Chondrocyte (in vitro differentiated cells): ENCODE data around the gene PCSK7. TPM values are rescaled to one million over a fixed set of nuclear protein-coding genes. Genes with fewer than 3 reads are reported as not detected.

Experiments used
- DNase-seq: peaks from one replicate; pipeline ENCODE4 v3.0.0; 2021; ENCODE audit warnings: mixed read lengths, low spot score
- H3K27ac Mint-ChIP-seq: one replicate; pipeline ENCODE4 v1.8.0; 2021; ENCODE audit warnings: mild to moderate bottlenecking, moderate library complexity, mixed read lengths; ENCODE audit not compliant: unreplicated experiment
- H3K27me3 Mint-ChIP-seq: 2 replicates; pipeline ENCODE4 v1.8.0; 2021; ENCODE audit warnings: low read depth, mixed read lengths
- H3K36me3 Mint-ChIP-seq: 2 replicates; pipeline ENCODE4 v1.8.0; 2021; ENCODE audit warnings: low read depth, mixed read lengths
- H3K4me1 Mint-ChIP-seq: 2 replicates; pipeline ENCODE4 v1.8.0; 2021; ENCODE audit warnings: low read depth, mild to moderate bottlenecking, mixed read lengths
- H3K4me3 Mint-ChIP-seq: one replicate; pipeline ENCODE4 v1.8.0; 2021; ENCODE audit warnings: mild to moderate bottlenecking, moderate library complexity, mixed read lengths; ENCODE audit not compliant: unreplicated experiment
- H3K9me3 Mint-ChIP-seq: 2 replicates; pipeline ENCODE4 v1.8.0; 2021; ENCODE audit warnings: low read depth, mixed read lengths
- CTCF ChIP-seq: fragments of 200-600 bp; sonication (generic); IDR thresholded peaks from 2 replicates; pipeline ENCODE4 v1.5.0; 2021; ENCODE audit warnings: antibody characterized with exemption, mild to moderate bottlenecking, moderate library complexity
- total RNA-seq: library from RNA; stranded (reverse); gene quantifications from 3 replicates; pipeline ENCODE4 v1.2.1, GENCODE V29; 2021

PCSK7 gene
- total RNA-seq, 1 donor from 2014 or later = 43.0 TPM

- H3K4me1 Mint-ChIP-seq = peaks cover 17% of the 10 kb centered on the region
- DNase-seq = no peak
- H3K36me3 Mint-ChIP-seq = peaks cover 4% of the 10 kb centered on the region
- no peak overlapping the region for H3K4me3 Mint-ChIP-seq
- H3K27ac Mint-ChIP-seq = no peak overlapping the region
- TF ChIP-seq CTCF = no peak
- H3K9me3 Mint-ChIP-seq = no peaks in the 10 kb centered on the region
- H3K27me3 Mint-ChIP-seq = no peaks in the 10 kb centered on the region
These were observed 77.4 kb downstream of the PCSK7 start for GRCh38 chr11:117154468-117154867.

Other genes starting within 250 kb of the PCSK7 start
- gene SIK3, start 133.6 kb downstream of the PCSK7 start, total RNA-seq = 17.9 to 19.8 TPM (median 19.5 TPM) in 3 replicates
- 85.4 to 98.0 TPM (median 90.5 TPM) in 3 replicates for gene PAFAH1B2, start 87.8 kb downstream of the PCSK7 start, total RNA-seq
- gene SIDT2, start 53.3 kb downstream of the PCSK7 start, total RNA-seq = 32.4 to 42.5 TPM (median 38.8 TPM) in 3 replicates
- gene TAGLN, start 32.7 kb downstream of the PCSK7 start, total RNA-seq = 854 to 4,666 TPM (median 4,556 TPM) in 3 replicates
- 21.8 to 26.1 TPM (median 24.7 TPM) in 3 replicates for gene RNF214, start 598 bp upstream of the PCSK7 start, total RNA-seq
- gene BACE1-AS, start 59.3 kb upstream of the PCSK7 start, total RNA-seq = 6.4 to 8.3 TPM (median 7.2 TPM) in 3 replicates
- gene BACE1, start 84.2 kb upstream of the PCSK7 start, total RNA-seq = 62.7 to 67.2 TPM (median 66.0 TPM) in 3 replicates
- 29.2 to 32.4 TPM (median 29.9 TPM) in 3 replicates for gene CEP164, start 95.8 kb upstream of the PCSK7 start, total RNA-seq